ENCODE measurements around the gene EXOC6B. TPM values are rescaled to one million over a fixed set of nuclear protein-coding genes. Genes with fewer than 3 reads are reported as not detected.

EXOC6B gene
- total RNA-seq, 4 donors from 2014 or later, result 54.9 to 93.7 (median 64.6) TPM

DNA sequence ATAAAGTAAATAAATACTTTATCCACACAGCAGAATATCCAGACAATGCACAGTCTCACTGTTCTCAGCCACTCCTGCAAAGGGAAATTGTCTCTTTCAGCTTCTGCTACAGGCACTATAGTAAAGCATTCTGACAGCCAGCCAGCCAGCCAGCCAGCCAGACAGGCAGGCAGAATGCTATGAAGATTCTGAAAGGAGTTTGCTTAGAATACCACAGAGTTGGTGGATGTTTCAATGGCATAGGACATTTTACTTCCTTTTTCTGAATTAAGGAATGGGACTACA lies 562.1 kb downstream of the EXOC6B start:
- H3K27ac ChIP-seq, result no peak overlapping the region
- H3K9me3 ChIP-seq, result no peaks in the 10 kb centered on the region
- no peaks in the 10 kb centered on the region for H3K36me3 ChIP-seq
- no peaks in the 10 kb centered on the region for H3K4me1 ChIP-seq
- H3K27me3 ChIP-seq, result no peaks in the 10 kb centered on the region
- TF ChIP-seq, protein P1, sequence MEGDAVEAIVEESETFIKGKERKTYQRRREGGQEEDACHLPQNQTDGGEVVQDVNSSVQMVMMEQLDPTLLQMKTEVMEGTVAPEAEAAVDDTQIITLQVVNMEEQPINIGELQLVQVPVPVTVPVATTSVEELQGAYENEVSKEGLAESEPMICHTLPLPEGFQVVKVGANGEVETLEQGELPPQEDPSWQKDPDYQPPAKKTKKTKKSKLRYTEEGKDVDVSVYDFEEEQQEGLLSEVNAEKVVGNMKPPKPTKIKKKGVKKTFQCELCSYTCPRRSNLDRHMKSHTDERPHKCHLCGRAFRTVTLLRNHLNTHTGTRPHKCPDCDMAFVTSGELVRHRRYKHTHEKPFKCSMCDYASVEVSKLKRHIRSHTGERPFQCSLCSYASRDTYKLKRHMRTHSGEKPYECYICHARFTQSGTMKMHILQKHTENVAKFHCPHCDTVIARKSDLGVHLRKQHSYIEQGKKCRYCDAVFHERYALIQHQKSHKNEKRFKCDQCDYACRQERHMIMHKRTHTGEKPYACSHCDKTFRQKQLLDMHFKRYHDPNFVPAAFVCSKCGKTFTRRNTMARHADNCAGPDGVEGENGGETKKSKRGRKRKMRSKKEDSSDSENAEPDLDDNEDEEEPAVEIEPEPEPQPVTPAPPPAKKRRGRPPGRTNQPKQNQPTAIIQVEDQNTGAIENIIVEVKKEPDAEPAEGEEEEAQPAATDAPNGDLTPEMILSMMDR (IDR thresholded peaks at IDR 0.05), result no peak
- TF ChIP-seq POLR2A (IDR thresholded peaks at IDR 0.05), result no peak
- no peak for DNase-seq
- H3K4me3 ChIP-seq, result no peak overlapping the region

DNA sequence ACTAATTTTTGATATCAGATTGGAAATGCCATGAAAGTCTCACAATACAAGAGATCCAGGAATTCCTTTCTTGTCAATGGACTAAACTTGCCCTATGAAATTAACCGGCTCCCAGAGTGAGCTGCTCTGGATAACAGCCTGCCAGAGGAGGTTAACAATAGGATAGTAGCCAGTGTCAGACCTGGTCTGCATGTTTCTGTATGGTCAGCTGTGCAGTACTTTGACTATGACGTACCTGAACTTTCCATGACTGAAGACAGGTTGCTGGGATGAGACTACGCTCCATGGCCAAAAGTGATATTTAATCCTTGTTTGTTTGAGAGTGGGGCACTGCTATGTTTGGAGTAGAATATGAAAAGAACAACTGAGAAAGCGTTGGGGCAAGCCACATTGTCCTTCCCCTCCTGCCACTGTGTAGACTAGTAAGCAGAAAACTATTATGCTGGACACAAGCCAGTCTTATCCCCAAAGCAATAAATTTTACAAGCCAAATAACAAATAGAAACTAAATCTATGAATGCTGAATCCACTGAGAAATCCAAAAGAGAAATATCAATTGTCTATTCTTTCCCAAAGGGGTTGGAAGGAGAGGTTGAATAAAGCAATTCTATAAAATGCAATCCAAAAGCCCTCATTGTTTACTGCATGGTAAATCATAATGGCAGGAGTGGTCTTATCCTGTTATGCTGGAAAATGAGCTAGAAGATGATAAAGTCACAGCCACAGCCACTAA lies 562.6 kb downstream of the EXOC6B start:
- no peak for DNase-seq
- H3K27me3 ChIP-seq, result no peaks in the 10 kb centered on the region
- H3K4me3 ChIP-seq, result no peak overlapping the region
- no peaks in the 10 kb centered on the region for H3K4me1 ChIP-seq
- H3K36me3 ChIP-seq, result no peaks in the 10 kb centered on the region
- no peaks in the 10 kb centered on the region for H3K9me3 ChIP-seq
- no peak overlapping the region for H3K27ac ChIP-seq
- TF ChIP-seq POLR2A (IDR thresholded peaks at IDR 0.05), result no peak
- TF ChIP-seq, protein P1 (IDR thresholded peaks at IDR 0.05), result no peak

DNA sequence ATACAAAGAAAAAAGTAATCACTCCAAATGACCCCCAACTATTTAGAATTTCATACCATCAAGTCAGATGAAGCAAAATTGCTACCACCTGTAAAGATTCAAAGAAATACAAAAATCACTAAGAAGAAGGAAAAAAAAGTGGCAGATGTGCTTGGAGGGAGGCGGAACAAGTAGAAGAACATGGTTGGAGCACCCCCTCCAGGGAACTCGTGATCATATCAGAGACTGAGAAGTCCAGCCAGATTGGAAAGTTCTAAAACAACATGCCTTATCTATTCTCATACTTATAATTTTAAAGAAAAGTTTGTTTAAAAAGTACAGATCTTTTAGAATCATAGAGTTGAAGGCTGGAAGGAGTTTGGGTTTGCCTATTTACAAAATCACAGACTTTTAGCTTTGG lies 564.8 kb downstream of the EXOC6B start:
- H3K9me3 ChIP-seq, result no peaks in the 10 kb centered on the region
- no peaks in the 10 kb centered on the region for H3K36me3 ChIP-seq
- no peaks in the 10 kb centered on the region for H3K27me3 ChIP-seq

DNA sequence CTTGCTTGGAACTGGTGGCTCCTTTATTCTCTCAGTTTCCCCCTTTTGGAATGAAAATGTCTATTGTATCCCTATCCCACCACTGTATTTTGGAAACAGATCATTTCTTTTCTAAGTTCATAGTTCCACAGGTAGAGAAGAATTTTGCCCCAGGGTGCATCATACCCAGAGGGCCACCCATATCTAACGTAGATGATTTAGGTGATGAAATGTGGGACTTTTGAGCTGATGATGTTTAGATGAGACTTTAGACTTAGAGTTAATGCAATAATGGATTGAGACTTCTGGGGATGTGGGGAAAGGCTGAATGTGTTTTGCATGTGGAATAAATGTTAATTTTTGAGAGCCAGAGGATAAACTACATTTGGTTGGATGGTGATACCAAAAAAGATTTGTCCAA lies 570.3 kb downstream of the EXOC6B start:
- Histone ChIP-seq H3K36me3 (no peaks in the 10 kb centered on the region), H3K27ac (no peak overlapping the region)

More for the DNA sequence above, 564.8 kb downstream of the EXOC6B start:
- Histone ChIP-seq H3K4me1 (no peaks in the 10 kb centered on the region), H3K4me3 (no peak overlapping the region), H3K27ac (no peak overlapping the region)
- TF ChIP-seq, protein P1 (IDR thresholded peaks at IDR 0.05), result no peak
- no peak for TF ChIP-seq POLR2A (IDR thresholded peaks at IDR 0.05)
- no peak for DNase-seq

DNA sequence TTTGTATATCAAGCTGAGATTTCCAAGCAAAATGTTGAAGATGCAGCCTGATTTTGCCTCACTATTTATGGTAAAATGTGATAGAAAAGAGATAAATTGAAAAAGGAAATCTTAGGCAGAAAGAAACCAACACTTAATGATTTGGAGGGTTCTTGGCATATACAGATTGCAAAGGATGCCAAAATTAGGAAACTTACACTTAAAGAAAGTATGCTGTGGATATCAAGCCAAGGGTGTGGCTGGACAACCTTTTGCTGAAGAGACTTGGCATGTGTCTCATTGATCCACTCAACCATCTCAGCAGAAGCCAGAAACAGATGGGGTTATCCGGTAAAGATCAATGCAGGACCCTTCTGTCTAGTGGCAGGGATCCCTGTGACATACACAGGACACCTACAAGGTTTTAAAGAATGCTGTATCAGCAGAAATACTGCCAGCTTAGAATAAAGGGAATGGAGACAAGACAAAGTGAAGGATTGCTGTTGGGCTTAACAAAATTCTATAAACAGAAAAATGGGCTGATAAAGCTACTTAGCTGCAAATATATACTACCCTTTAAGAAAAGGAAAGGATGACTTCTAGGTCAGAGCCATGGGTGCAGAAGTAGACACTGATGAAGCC lies 570.9 kb downstream of the EXOC6B start:
- no peak for DNase-seq
- H3K27ac ChIP-seq, result no peak overlapping the region
- H3K4me1 ChIP-seq, result no peaks in the 10 kb centered on the region
- no peaks in the 10 kb centered on the region for H3K27me3 ChIP-seq
- H3K4me3 ChIP-seq, result no peak overlapping the region
- TF ChIP-seq, protein P1 (IDR thresholded peaks at IDR 0.05), result no peak
- no peak for TF ChIP-seq POLR2A (IDR thresholded peaks at IDR 0.05)
- H3K36me3 ChIP-seq, result no peaks in the 10 kb centered on the region
- no peaks in the 10 kb centered on the region for H3K9me3 ChIP-seq

More for the DNA sequence above, 570.3 kb downstream of the EXOC6B start:
- Histone ChIP-seq H3K9me3 (no peaks in the 10 kb centered on the region), H3K4me1 (no peaks in the 10 kb centered on the region), H3K4me3 (no peak overlapping the region), H3K27me3 (no peaks in the 10 kb centered on the region)
- no peak for DNase-seq
- no peak for TF ChIP-seq POLR2A (IDR thresholded peaks at IDR 0.05)
- TF ChIP-seq, protein P1 (IDR thresholded peaks at IDR 0.05), result no peak
